ENCODE measurements around the gene PRR14. TPM values are rescaled to one million over a fixed set of nuclear protein-coding genes. Genes with fewer than 3 reads are reported as not detected.

Gene PRR14
- total RNA-seq, 4 donors from 2014 or later: 8.8 to 28.4 (median 17.8) TPM

DNA sequence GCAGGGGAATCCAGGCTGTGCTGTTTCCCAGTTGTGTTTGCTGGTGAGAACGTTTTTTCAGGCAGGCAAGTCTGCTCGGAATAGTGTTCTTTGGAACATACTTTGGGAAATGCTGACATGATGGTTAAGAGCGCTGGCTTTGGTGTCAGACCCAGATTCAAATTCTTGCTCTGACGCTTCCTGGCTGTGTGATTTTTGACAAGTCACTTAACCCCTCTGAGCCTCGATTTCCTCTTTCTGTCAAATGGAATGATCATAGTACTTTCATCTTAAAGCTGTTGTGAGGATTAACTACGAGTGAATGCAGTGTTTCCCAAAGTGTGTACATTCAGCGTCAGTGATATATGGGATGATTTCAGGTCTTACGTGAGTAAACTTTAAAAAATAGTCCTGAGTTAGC lies 12.3 kb downstream of the PRR14 start:
- Histone ChIP-seq H3K9me3 (no peaks in the 10 kb centered on the region), H3K36me3 (peaks cover 3 to 62% of the 10 kb centered on the region in 2 donors), H3K4me1 (peaks cover 22 to 23% of the 10 kb centered on the region in 2 donors), H3K27ac (no peak overlapping the region), H3K27me3 (no peaks in the 10 kb centered on the region), H3K4me3 (no peak overlapping the region)
- no peak for DNase-seq
- in situ Hi-C loops (cut with MboI; ENCODE audit: low sequenced_read_pairs in 4 of 4): no loop called here
- TF ChIP-seq POLR2A (IDR thresholded peaks at IDR 0.05): no peak
- TF ChIP-seq, protein P1, sequence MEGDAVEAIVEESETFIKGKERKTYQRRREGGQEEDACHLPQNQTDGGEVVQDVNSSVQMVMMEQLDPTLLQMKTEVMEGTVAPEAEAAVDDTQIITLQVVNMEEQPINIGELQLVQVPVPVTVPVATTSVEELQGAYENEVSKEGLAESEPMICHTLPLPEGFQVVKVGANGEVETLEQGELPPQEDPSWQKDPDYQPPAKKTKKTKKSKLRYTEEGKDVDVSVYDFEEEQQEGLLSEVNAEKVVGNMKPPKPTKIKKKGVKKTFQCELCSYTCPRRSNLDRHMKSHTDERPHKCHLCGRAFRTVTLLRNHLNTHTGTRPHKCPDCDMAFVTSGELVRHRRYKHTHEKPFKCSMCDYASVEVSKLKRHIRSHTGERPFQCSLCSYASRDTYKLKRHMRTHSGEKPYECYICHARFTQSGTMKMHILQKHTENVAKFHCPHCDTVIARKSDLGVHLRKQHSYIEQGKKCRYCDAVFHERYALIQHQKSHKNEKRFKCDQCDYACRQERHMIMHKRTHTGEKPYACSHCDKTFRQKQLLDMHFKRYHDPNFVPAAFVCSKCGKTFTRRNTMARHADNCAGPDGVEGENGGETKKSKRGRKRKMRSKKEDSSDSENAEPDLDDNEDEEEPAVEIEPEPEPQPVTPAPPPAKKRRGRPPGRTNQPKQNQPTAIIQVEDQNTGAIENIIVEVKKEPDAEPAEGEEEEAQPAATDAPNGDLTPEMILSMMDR (IDR thresholded peaks at IDR 0.05 in 4 of 5, conservative IDR thresholded peaks at IDR 0.05 in 1 of 5): no peak
- intact Hi-C loops (cut with DNase I; ENCODE audit: low total_unique reads): no loop called here
- ATAC-seq: no peak

DNA sequence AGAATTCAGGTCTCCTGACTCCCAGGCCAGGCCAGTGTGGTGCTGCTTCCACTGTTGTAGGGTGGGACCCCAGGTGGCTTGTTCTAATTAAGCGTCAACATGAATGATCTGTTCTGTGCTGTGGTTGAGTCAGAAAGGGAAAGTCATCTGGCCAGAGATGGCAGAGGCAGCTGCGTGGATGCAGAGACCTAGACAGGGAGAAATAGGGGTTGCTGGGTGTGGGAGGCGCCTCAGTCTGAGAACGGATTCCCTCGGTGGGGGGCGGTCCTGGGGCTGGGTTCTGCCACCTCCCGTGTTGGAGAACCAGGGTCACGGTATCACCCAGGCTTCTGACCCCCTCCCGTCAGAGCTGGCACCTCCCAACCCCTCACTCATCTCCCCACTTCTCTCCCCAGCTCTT lies 13.1 kb downstream of the PRR14 start:
- no peak for ATAC-seq
- DNase-seq: no peak
- peaks cover 3 to 69% of the 10 kb centered on the region in 2 donors for H3K36me3 ChIP-seq
- TF ChIP-seq, protein P1 (IDR thresholded peaks at IDR 0.05 in 4 of 5, conservative IDR thresholded peaks at IDR 0.05 in 1 of 5): no peak
- no peak for TF ChIP-seq POLR2A (IDR thresholded peaks at IDR 0.05)
- intact Hi-C loops (cut with DNase I; ENCODE audit: low total_unique reads): no loop called here
- in situ Hi-C loops (cut with MboI; ENCODE audit: low sequenced_read_pairs in 4 of 4): no loop called here
- peaks cover 22 to 23% of the 10 kb centered on the region in 2 donors for H3K4me1 ChIP-seq
- H3K27me3 ChIP-seq: no peaks in the 10 kb centered on the region
- no peaks in the 10 kb centered on the region for H3K9me3 ChIP-seq
- H3K27ac ChIP-seq: no peak overlapping the region
- H3K4me3 ChIP-seq: no peak overlapping the region

DNA sequence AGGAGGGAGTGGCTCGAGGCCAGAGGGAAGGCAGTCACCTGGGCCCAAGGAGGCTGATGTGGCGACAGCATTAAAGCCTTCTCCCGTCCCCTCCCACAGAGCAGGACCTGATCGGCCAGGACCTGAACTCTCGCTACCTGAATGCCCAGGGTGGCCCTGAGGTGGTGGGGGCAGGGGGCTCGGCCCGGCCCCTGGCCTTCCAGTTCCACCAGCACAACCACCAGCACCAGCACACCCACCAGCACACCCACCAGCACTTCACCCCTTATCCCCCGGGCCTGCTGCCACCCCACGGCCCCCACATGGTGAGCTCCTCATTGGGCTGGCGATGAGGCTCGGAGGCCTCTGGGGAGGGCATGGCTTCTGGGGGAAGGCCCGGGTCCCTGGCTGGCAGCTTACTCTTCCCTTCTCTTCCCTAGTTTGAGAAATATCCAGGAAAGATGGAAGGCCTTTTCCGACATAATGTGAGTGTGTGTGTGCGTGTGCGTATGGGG lies 13.9 kb downstream of the PRR14 start:
- intact Hi-C loops (cut with DNase I; ENCODE audit: low total_unique reads) (no loop called here), in situ Hi-C loops (cut with MboI; ENCODE audit: low sequenced_read_pairs in 4 of 4) (no loop called here)
- DNase-seq (no peak), ATAC-seq (no peak)
- Histone ChIP-seq H3K27me3 (no peaks in the 10 kb centered on the region), H3K36me3 (peaks cover 3 to 78% of the 10 kb centered on the region in 2 donors), H3K4me3 (no peak overlapping the region), H3K9me3 (no peaks in the 10 kb centered on the region), H3K27ac (no peak overlapping the region), H3K4me1 (peaks cover 22 to 23% of the 10 kb centered on the region in 2 donors)
- TF ChIP-seq POLR2A (IDR thresholded peaks at IDR 0.05): no peak
- TF ChIP-seq, protein P1 (IDR thresholded peaks at IDR 0.05 in 4 of 5, conservative IDR thresholded peaks at IDR 0.05 in 1 of 5): no peak

DNA sequence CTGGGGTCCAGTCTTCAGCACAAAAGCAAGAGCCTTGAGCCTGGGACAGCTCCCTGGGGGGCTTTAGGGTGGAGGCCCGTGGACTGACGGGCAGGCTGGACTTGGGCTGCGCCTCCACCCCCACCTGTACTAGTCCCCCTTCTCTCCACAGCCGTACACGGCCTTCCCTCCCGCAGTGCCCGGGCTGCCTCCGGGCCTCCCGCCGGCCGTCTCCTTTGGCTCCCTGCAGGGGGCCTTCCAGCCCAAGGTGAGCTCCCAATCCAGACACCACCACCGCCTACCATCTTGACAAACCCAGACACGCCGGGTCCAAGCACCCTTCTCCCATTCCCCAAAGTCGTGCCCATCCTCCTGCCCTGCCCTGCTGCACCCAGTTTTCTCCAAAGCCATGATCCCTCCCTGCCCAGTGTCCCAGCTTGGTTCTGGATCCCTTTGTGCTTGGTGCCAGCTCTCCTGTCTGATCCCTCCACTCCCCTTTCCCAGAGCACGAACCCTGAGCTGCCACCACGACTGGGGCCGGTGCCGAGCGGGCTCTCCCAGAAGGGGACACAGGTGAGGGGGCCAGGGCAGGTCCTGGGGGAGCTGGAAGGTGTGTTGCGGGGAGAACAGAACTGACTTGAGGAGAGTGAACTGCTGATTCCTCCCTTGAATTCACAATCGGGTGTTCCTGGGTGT lies 14.5 kb downstream of the PRR14 start:
- no peak for TF ChIP-seq POLR2A (IDR thresholded peaks at IDR 0.05)
- TF ChIP-seq, protein P1 (IDR thresholded peaks at IDR 0.05 in 4 of 5, conservative IDR thresholded peaks at IDR 0.05 in 1 of 5): no peak

More for the DNA sequence above, 14.5 kb downstream of the PRR14 start:
- Histone ChIP-seq H3K9me3 (no peaks in the 10 kb centered on the region), H3K27ac (no peak overlapping the region), H3K27me3 (no peaks in the 10 kb centered on the region), H3K4me1 (peaks cover 16 to 17% of the 10 kb centered on the region in 2 donors), H3K4me3 (no peak overlapping the region), H3K36me3 (peaks cover 3 to 84% of the 10 kb centered on the region in 2 donors)
- intact Hi-C loops (cut with DNase I; ENCODE audit: low total_unique reads): no loop called here
- in situ Hi-C loops (cut with MboI; ENCODE audit: low sequenced_read_pairs in 4 of 4): no loop called here
- ATAC-seq: no peak
- DNase-seq: no peak
